Transverse colon (tissue), 4 donors: ENCODE results near the gene CYB5R4. TPM values are rescaled to one million over a fixed set of nuclear protein-coding genes. Genes with fewer than 3 reads are reported as not detected.

Experiments
- DNase-seq: peaks from one replicate; pipeline ENCODE4 v3.0.0-alpha.2; 2019
- H3K27ac ChIP-seq, 4 donors: fragments of 200-600 bp; sonication (generic); 2 replicates each; pipeline ENCODE4 v1.5.1; 2016 to 2018; ENCODE audit warnings: inconsistent platforms in 4 of 4
- H3K27me3 ChIP-seq: fragments of 200-600 bp; sonication (generic); 2 replicates; pipeline ENCODE4 v1.5.1; 2017; ENCODE audit warnings: inconsistent platforms
- H3K36me3 ChIP-seq, 4 donors: fragments of 200-600 bp; sonication (generic); 2 replicates each; pipeline ENCODE4 v1.5.1; 2017 to 2019; ENCODE audit warnings: inconsistent platforms in 4 of 4
- H3K4me1 ChIP-seq, 4 donors: fragments of 200-600 bp; sonication (generic); 2 replicates each; pipeline ENCODE4 v1.5.1; 2017 to 2020; ENCODE audit warnings: inconsistent platforms in 4 of 4
- H3K4me3 ChIP-seq, 4 donors: fragments of 200-600 bp; sonication (generic); 1 replicate in 1 of 4; 2 replicates in 3 of 4; pipeline versions ENCODE4 v1.5.1 to v1.6.1; 2017 to 2019; ENCODE audit warnings: inconsistent platforms in 4 of 4
- H3K9me3 ChIP-seq, 2 donors: fragments of 200-600 bp; sonication (generic); 2 replicates each; pipeline ENCODE4 v1.5.1; 2017 to 2019; ENCODE audit warnings: inconsistent platforms in 2 of 2
- EP300 ChIP-seq: sonication (generic); formaldehyde crosslinking; IDR thresholded peaks from one replicate; pipeline ENCODE4 v1.6.1; 2017; ENCODE audit warnings: antibody characterized with exemption, low read depth
- POLR2A ChIP-seq: fragments of 450-650 bp; IDR thresholded peaks from one replicate; pipeline ENCODE4 v1.6.1; 2016; ENCODE audit warnings: antibody characterized with exemption, mild to moderate bottlenecking, moderate library complexity
- POLR2AphosphoS5 ChIP-seq, 3 donors: sonication (generic); formaldehyde crosslinking; IDR thresholded peaks; one replicate each; pipeline ENCODE4 v1.6.1; 2016; ENCODE audit warnings: antibody characterized with exemption in 3 of 3
- WGBS, 2 donors: methylation state at CpG; one replicate each; pipeline ENCODE4 v1.1.5; 2018; ENCODE audit warnings: low coverage in 1 of 2; 5-methylcytosine and 5-hydroxymethylcytosine counted together
- in situ Hi-C, 4 donors: fragments of 200-750 bp; cut with MboI; loops; one replicate each; pipeline versions ENCODE4 v1.15.0 to v1.15.1; 2017; ENCODE audit warnings: low sequenced_read_pairs in 3 of 4, low pct_ligation_motif_present in 1 of 4, low pct_unique_long_range_greater_than_20kb in 1 of 4
- intact Hi-C: fragments of 100-400 bp; cut with DNase I; formaldehyde crosslinking; loops from one replicate; pipeline ENCODE4 v1.15.1; 2023; ENCODE audit warnings: low total_unique reads
- total RNA-seq, 4 donors: library from RNA; depleted of rRNA; stranded (reverse); fragments of >200 nt; gene quantifications; one replicate each; pipeline ENCODE4 v1.1.0, GENCODE V29; 2016
- TF ChIP-seq, protein P1 (sequence below), 5 experiments: fragments of 200-600 bp in 3 of 5; fragments of 450-650 bp in 2 of 5; sonication (generic) in 3 of 5; IDR thresholded peaks; 1 replicate in 2 of 5; 2 replicates in 3 of 5; pipeline ENCODE4 v1.5.1; 2016 to 2017; ENCODE audit warnings: antibody characterized with exemption in 5 of 5, inconsistent platforms in 3 of 5, mild to moderate bottlenecking in 2 of 5, moderate library complexity in 1 of 5

The CYB5R4 gene
- total RNA-seq, 4 donors from 2014 or later = 6.0 to 10.5 (median 8.4) TPM

GRCh38 chr6:83844170-83844569 lies 15.3 kb upstream of the CYB5R4 start:
- Histone ChIP-seq H3K27me3 (peaks cover 9% of the 10 kb centered on the region), H3K27ac (no peak overlapping the region)
- 81 to 96% methylated on average over 3 of the region's 3 CpGs for WGBS, 2 donors

GRCh38 chr6:83846291-83846690 lies 13.2 kb upstream of the CYB5R4 start:
- Histone ChIP-seq H3K27ac (no peak overlapping the region), H3K9me3 (no peaks in the 10 kb centered on the region), H3K27me3 (peaks cover 23% of the 10 kb centered on the region), H3K4me1 (no peaks in the 10 kb centered on the region), H3K4me3 (no peak overlapping the region), H3K36me3 (no peaks in the 10 kb centered on the region)
- 39% methylated on average over 1 of the region's 1 CpG; no CpG with 5 or more reads in 1 of the 2 donors for WGBS, 2 donors
- DNase-seq = no peak
- in situ Hi-C loops (no loop called here), intact Hi-C loops (no loop called here)
- TF ChIP-seq POLR2AphosphoS5 (IDR thresholded peaks at IDR 0.05) = no peak
- TF ChIP-seq EP300 = no peak
- TF ChIP-seq, protein P1, sequence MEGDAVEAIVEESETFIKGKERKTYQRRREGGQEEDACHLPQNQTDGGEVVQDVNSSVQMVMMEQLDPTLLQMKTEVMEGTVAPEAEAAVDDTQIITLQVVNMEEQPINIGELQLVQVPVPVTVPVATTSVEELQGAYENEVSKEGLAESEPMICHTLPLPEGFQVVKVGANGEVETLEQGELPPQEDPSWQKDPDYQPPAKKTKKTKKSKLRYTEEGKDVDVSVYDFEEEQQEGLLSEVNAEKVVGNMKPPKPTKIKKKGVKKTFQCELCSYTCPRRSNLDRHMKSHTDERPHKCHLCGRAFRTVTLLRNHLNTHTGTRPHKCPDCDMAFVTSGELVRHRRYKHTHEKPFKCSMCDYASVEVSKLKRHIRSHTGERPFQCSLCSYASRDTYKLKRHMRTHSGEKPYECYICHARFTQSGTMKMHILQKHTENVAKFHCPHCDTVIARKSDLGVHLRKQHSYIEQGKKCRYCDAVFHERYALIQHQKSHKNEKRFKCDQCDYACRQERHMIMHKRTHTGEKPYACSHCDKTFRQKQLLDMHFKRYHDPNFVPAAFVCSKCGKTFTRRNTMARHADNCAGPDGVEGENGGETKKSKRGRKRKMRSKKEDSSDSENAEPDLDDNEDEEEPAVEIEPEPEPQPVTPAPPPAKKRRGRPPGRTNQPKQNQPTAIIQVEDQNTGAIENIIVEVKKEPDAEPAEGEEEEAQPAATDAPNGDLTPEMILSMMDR (IDR thresholded peaks at IDR 0.05) = no peak
- no peak for TF ChIP-seq POLR2A

More at GRCh38 chr6:83844170-83844569, 15.3 kb upstream of the CYB5R4 start:
- Histone ChIP-seq H3K36me3 (no peaks in the 10 kb centered on the region), H3K4me3 (no peak overlapping the region), H3K4me1 (no peaks in the 10 kb centered on the region), H3K9me3 (no peaks in the 10 kb centered on the region)
- DNase-seq = no peak
- intact Hi-C loops = no loop called here
- TF ChIP-seq POLR2A = no peak
- TF ChIP-seq, protein P1 (IDR thresholded peaks at IDR 0.05) = no peak
- TF ChIP-seq EP300 = no peak
- no peak for TF ChIP-seq POLR2AphosphoS5 (IDR thresholded peaks at IDR 0.05)
- in situ Hi-C loops = no loop called here

DNA sequence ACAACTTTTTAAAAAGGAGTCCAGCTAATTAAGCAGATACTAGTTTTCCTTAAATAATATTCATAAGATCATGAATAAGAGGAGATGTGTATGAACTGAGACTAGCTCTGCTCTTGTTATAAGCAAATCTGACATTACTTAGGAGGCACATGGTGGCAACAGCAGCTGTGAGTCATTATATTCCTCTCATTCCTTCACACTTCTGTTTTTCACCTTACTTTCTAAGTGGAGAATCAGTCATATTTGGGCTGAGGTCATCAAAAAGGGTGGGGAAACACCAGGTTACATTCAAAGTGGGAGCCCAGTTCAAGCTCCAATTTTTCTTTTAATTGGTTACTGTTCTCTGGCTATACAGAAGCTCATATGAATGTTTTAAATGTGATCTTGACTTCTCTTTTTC lies 12.3 kb upstream of the CYB5R4 start:
- Histone ChIP-seq H3K27me3 (peaks cover 32% of the 10 kb centered on the region), H3K9me3 (no peaks in the 10 kb centered on the region), H3K4me1 (no peaks in the 10 kb centered on the region), H3K36me3 (no peaks in the 10 kb centered on the region), H3K4me3 (no peak overlapping the region), H3K27ac (no peak overlapping the region)
- DNase-seq = no peak
- TF ChIP-seq, protein P1 (IDR thresholded peaks at IDR 0.05) = no peak
- TF ChIP-seq POLR2AphosphoS5 (IDR thresholded peaks at IDR 0.05) (no peak), POLR2A (no peak), EP300 (no peak)
- in situ Hi-C loops (no loop called here), intact Hi-C loops (no loop called here)

GRCh38 chr6:83849127-83849526 lies 10.4 kb upstream of the CYB5R4 start:
- TF ChIP-seq EP300 = no peak
- TF ChIP-seq, protein P1 (IDR thresholded peaks at IDR 0.05) = no peak
- TF ChIP-seq POLR2A = no peak
- no peak for TF ChIP-seq POLR2AphosphoS5 (IDR thresholded peaks at IDR 0.05)
- H3K27ac ChIP-seq = no peak overlapping the region
- in situ Hi-C loops (no loop called here), intact Hi-C loops (no loop called here)
- no peaks in the 10 kb centered on the region for H3K36me3 ChIP-seq
- H3K27me3 ChIP-seq = peaks cover 52% of the 10 kb centered on the region
- no peaks in the 10 kb centered on the region for H3K9me3 ChIP-seq
- H3K4me3 ChIP-seq = no peak overlapping the region
- 77 to 86% methylated on average over 2 of the region's 2 CpGs for WGBS, 2 donors
- H3K4me1 ChIP-seq = peaks cover 0 to 15% (median 14%) of the 10 kb centered on the region in 4 donors
- DNase-seq = no peak
